A549 (cell line): ENCODE results near the gene EML4. TPM values are rescaled to one million over a fixed set of nuclear protein-coding genes. Genes with fewer than 3 reads are reported as not detected.

Source experiments
- ATAC-seq, 2 experiments: fragments of 200-7000 bp in 1 of 2; fragments of >200 bp in 1 of 2; cut with Nextera tagmentation in 1 of 2; cut with Tn5 transposase in 1 of 2; 3 replicates each; pipeline versions ENCODE4 v1.8.0 to v1.9.1; 2018 to 2020; ENCODE audit warnings: mild to moderate bottlenecking in 1 of 2, moderate library complexity in 1 of 2
- CTCF ChIA-PET: fragments of 300-600 bp; sonication (Branson Sonifier 250); formaldehyde crosslinking; extraction: SDS; loops from one replicate; lab custom pipeline; 2021; ENCODE audit warnings: antibody characterized with exemption, inconsistent platforms; lab: Yijun Ruan, JAX
- POLR2A ChIA-PET: fragments of 350-600 bp; formaldehyde crosslinking; extraction: SDS; loops from one replicate; lab custom pipeline; 2021; ENCODE audit warnings: antibody characterized with exemption, inconsistent platforms; lab: Yijun Ruan, JAX
- DNase-seq, 2 experiments: peaks; one replicate each; pipeline versions ENCODE4 v3.0.0 to v3.0.0-alpha.2; 2011 to 2016; ENCODE audit warnings: low read depth in 1 of 2, low spot score in 1 of 2
- FAIRE-seq: peaks from 2 replicates; lab custom pipeline; 2011; peaks lifted over from hg19 to GRCh38; lab: Jason Lieb, UNC
- H3K27ac ChIP-seq, 2 experiments: fragments of >200 bp; sonication (Bioruptor Twin); formaldehyde crosslinking; 3 replicates each; pipeline ENCODE4 v1.5.1; 2016 to 2017
- H3K4me1 ChIP-seq: fragments of >200 bp; sonication (Bioruptor Twin); formaldehyde crosslinking; 3 replicates; pipeline ENCODE4 v1.6.1; 2016
- H3K4me2 ChIP-seq: fragments of >200 bp; sonication (Bioruptor Twin); formaldehyde crosslinking; 3 replicates; pipeline ENCODE4 v1.6.1; 2016
- H3K4me3 ChIP-seq: fragments of >200 bp; sonication (Bioruptor Twin); formaldehyde crosslinking; 3 replicates; pipeline ENCODE4 v1.5.1; 2016
- H3K9me3 ChIP-seq: fragments of >200 bp; sonication (Bioruptor Twin); formaldehyde crosslinking; 3 replicates; pipeline ENCODE4 v1.6.1; 2016
- ATOH8 ChIP-seq: fragments of 250-450 bp; sonication (Bioruptor Pico); IDR thresholded peaks from 2 replicates; pipeline ENCODE4 v1.5.0; 2020; ENCODE audit warnings: low read depth, mild to moderate bottlenecking, moderate library complexity
- CBX2 ChIP-seq: fragments of 200-600 bp; sonication (generic); IDR thresholded peaks from 2 replicates; pipeline ENCODE4 v1.6.1; 2016; ENCODE audit warnings: low read depth, mild to moderate bottlenecking, borderline replicate concordance
- EHMT2 ChIP-seq: fragments of 200-600 bp; sonication (generic); IDR thresholded peaks from 2 replicates; pipeline ENCODE4 v1.6.1; 2016; ENCODE audit warnings: antibody characterized with exemption, low read depth, mild to moderate bottlenecking, moderate library complexity
- ELK1 ChIP-seq: fragments of 150-350 bp; IDR thresholded peaks from 2 replicates; pipeline ENCODE4 v1.6.1; 2014; ENCODE audit warnings: low read depth, mild to moderate bottlenecking, low read length
- HDAC2 ChIP-seq: fragments of 200-600 bp; sonication (generic); IDR thresholded peaks from 2 replicates; pipeline ENCODE4 v1.6.1; 2016
- HES2 ChIP-seq: fragments of >200 bp; sonication (Bioruptor Twin); formaldehyde crosslinking; IDR thresholded peaks from 2 replicates; pipeline ENCODE4 v1.6.1; 2016
- HMGXB4 ChIP-seq: fragments of 250-450 bp; sonication (Bioruptor Pico); IDR thresholded peaks from 2 replicates; pipeline ENCODE4 v1.5.0; 2021; ENCODE audit warnings: mild to moderate bottlenecking, moderate library complexity, borderline replicate concordance
- JUN ChIP-seq, 2 experiments: fragments of >200 bp; sonication (Bioruptor Twin); formaldehyde crosslinking; IDR thresholded peaks; 2 replicates in 1 of 2; 3 replicates in 1 of 2; pipeline ENCODE4 v1.6.1; 2016 to 2017
- JUNB ChIP-seq: fragments of >200 bp; sonication (Bioruptor Twin); formaldehyde crosslinking; IDR thresholded peaks from 2 replicates; pipeline ENCODE4 v1.6.1; 2016
- KDM1A ChIP-seq: fragments of 200-600 bp; sonication (generic); IDR thresholded peaks from 2 replicates; pipeline ENCODE4 v1.6.1; 2016; ENCODE audit warnings: low read depth, mild to moderate bottlenecking
- PHF8 ChIP-seq: fragments of 200-600 bp; sonication (generic); IDR thresholded peaks from 2 replicates; pipeline ENCODE4 v1.6.1; 2016; ENCODE audit warnings: low read depth, mild to moderate bottlenecking, antibody characterized with exemption, moderate library complexity, borderline replicate concordance
- POLR2A ChIP-seq: IDR thresholded peaks from 2 replicates; pipeline ENCODE4 v1.6.1; 2012; ENCODE audit warnings: mild to moderate bottlenecking, low read length
- POLR2AphosphoS2 ChIP-seq: conservative IDR thresholded peaks from 2 replicates; pipeline ENCODE4 v1.6.1; 2012; ENCODE audit warnings: low read length, improper control_type of control experiment, inconsistent platforms
- RFX5 ChIP-seq: fragments of 450-650 bp; IDR thresholded peaks from 2 replicates; pipeline ENCODE4 v1.7.1; 2014; ENCODE audit warnings: antibody characterized with exemption, mild to moderate bottlenecking, moderate library complexity
- SMC3 ChIP-seq: fragments of >200 bp; sonication (Bioruptor Twin); formaldehyde crosslinking; IDR thresholded peaks from 3 replicates; pipeline ENCODE4 v1.6.1; 2018; ENCODE audit warnings: inconsistent platforms
- TFCP2L1 ChIP-seq: fragments of 250-450 bp; sonication (Bioruptor Pico); IDR thresholded peaks from 2 replicates; pipeline ENCODE4 v1.5.0; 2021; ENCODE audit warnings: mild to moderate bottlenecking
- TP53 ChIP-seq: fragments of 250-450 bp; sonication (Bioruptor Pico); IDR thresholded peaks from 2 replicates; pipeline ENCODE4 v1.5.0; 2021; ENCODE audit warnings: mild to moderate bottlenecking, moderate library complexity
- ZC3H11A ChIP-seq: fragments of 450-650 bp; IDR thresholded peaks from 2 replicates; pipeline ENCODE4 v1.6.1; 2014; ENCODE audit warnings: antibody characterized with exemption, mild to moderate bottlenecking
- WGBS: methylation state at CpG from one replicate; pipeline ENCODE4 v1.1.6; 2017; ENCODE audit errors: missing lambda C conversion rate; 5-methylcytosine and 5-hydroxymethylcytosine counted together
- polyA plus RNA-seq, 4 experiments: library from polyadenylated mRNA; depleted of rRNA in 3 of 4; stranded (reverse); fragments of >200 nt; fragmentation: RNase III in 1 of 4; extraction: RNeasy Plus Mini Kit Qiagen cat#74134 plus additional on column Dnase treatment in 1 of 4; gene quantifications; 2 replicates in 3 of 4; 3 replicates in 1 of 4; pipeline ENCODE4 v1.2.3, GENCODE V29; 2011 to 2017

Gene EML4
- polyA plus RNA-seq, 2 of the 4 experiments (the other 2 are of a cell fraction): 34.6 to 130 TPM

GRCh38 chr2:42317486-42317885 lies 148.3 kb downstream of the EML4 start:
- DNase-seq (no peak), FAIRE-seq (no peak), ATAC-seq (no peak)
- no peak for TF ChIP-seq TFCP2L1 (CRISPR knock-in tag)
- no peak for TF ChIP-seq POLR2A
- no peak for TF ChIP-seq ATOH8 (CRISPR knock-in tag)
- TF ChIP-seq POLR2AphosphoS2: no peak
- no peak for TF ChIP-seq ELK1
- no peak for TF ChIP-seq CBX2
- Histone ChIP-seq H3K27ac (no peak overlapping the region), H3K9me3 (no peaks in the 10 kb centered on the region), H3K4me2 (no peak overlapping the region), H3K4me3 (no peak overlapping the region), H3K4me1 (peaks cover 19% of the 10 kb centered on the region)
- ChIA-PET CTCF (interaction anchor here (3.9 kb wide), 1 partner anchor 10 kb away, joined by 23 read pairs; no protein-coding TSS in a partner anchor), POLR2A (no interaction called here)
- WGBS: 92% methylated on average over 3 of the region's 3 CpGs

- Histone ChIP-seq H3K27ac (no peak overlapping the region), H3K4me1 (peaks cover 19% of the 10 kb centered on the region), H3K9me3 (no peaks in the 10 kb centered on the region), H3K4me2 (no peak overlapping the region), H3K4me3 (no peak overlapping the region)
- FAIRE-seq: no peak
- no peak for ATAC-seq
- TF ChIP-seq HDAC2: no peak
- no peak for TF ChIP-seq KDM1A
- DNase-seq: no peak
- CTCF ChIA-PET: interaction anchor here (3.9 kb wide), 1 partner anchor 10 kb away, joined by 23 read pairs; no protein-coding TSS in a partner anchor
- POLR2A ChIA-PET: no interaction called here
Observed at GRCh38 chr2:42317945-42318344, 148.8 kb downstream of the EML4 start.

- FAIRE-seq (no peak), ATAC-seq (no peak), DNase-seq (no peak)
- Histone ChIP-seq H3K9me3 (no peaks in the 10 kb centered on the region), H3K4me3 (no peak overlapping the region), H3K27ac (no peak overlapping the region), H3K4me1 (peaks cover 18% of the 10 kb centered on the region), H3K4me2 (no peak overlapping the region)
- 95% methylated on average over 5 of the region's 5 CpGs for WGBS
- CTCF ChIA-PET: interaction anchor here (1.3 to 1.7 kb wide), 2 partner anchors 10 to 223 kb away, joined by 6 to 7 read pairs; no protein-coding TSS in a partner anchor
- TF ChIP-seq JUN (IDR thresholded peaks at IDR 0.05) (no peak), ZC3H11A (no peak), HES2 (no peak)
- POLR2A ChIA-PET: no interaction called here
Observed at GRCh38 chr2:42319265-42319664, 150.1 kb downstream of the EML4 start.

- DNase-seq (no peak), FAIRE-seq (no peak)
- ChIA-PET CTCF (interaction anchor here (0.9 to 9.0 kb wide), 2 partner anchors 11 to 229 kb away, joined by 3 to 131 read pairs; no protein-coding TSS in a partner anchor), POLR2A (no interaction called here)
- Histone ChIP-seq H3K4me3 (no peak overlapping the region), H3K4me2 (no peak overlapping the region)
- TF ChIP-seq POLR2AphosphoS2 (no peak), TP53 (CRISPR knock-in tag) (no peak), HMGXB4 (CRISPR knock-in tag) (no peak), JUNB (no peak), JUN (IDR thresholded peaks at IDR 0.05) (no peak), SMC3 (no peak), EHMT2 (no peak), PHF8 (no peak), POLR2A (no peak), HDAC2 (no peak), HES2 (no peak), RFX5 (no peak)
- TF ChIP-seq, all 56 proteins: peak for 0
- Histone ChIP-seq H3K27ac (no peak overlapping the region), H3K9me3 (no peaks in the 10 kb centered on the region), H3K4me1 (no peaks in the 10 kb centered on the region; the same call in 2 of the 3 replicates)
- 91% methylated on average over 2 of the region's 2 CpGs for WGBS
- ATAC-seq: no peak
Observed at GRCh38 chr2:42321452-42322064, 152.4 kb downstream of the EML4 start.
